ENCODE data around the gene ATP5F1D.
A peak's percentile ranks its signal among the peaks of the same experiment; 100 is the strongest.

The ATP5F1D gene

DNA sequence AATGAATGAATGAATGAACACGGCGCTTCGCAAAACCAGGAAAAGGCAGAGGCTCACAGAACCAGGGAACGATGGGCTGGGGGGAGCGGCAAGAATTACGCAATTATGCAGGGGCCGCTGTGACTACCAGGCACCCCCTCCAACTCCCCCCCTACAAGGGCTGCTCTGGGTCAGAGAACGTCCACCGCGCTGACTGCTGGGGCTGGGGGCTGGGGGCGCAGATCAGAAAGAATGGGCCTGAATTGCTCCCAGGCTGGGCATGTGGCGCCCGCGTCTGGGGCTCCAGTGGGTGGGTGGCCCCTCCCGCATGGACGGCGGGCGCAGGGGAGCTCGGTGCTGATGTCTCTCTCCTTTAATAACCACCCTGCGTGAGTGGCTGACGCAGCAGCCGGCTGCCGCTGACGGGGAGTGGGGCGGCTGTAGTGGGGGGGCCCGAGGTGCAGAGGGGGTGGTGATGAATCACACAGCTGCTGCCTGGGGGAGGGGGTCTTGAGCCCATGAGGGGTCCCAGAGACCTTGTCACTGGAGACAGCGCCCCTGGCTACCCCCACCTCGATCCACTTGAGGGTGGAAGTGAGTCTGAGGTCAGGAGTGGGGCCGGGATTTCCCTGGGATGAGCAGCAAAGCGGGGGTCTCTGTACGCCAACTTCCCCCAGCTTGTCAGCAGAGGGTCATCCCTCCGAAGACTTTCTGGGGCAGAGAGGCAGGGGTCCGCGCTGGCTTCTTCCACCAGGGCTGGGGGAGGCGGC, 26.1 kb downstream of the ATP5F1D start:
- no peak for DNase-seq (ENCODE audit: low spot score in 2 of 2)
- H3K9me3 ChIP-seq: no peaks in the 10 kb centered on the region
- peak overlapping the region; percentile 45 for H3K4me3 ChIP-seq
- peaks cover 33% of the 10 kb centered on the region for H3K4me1 ChIP-seq
- no peaks in the 10 kb centered on the region for H3K27me3 ChIP-seq (ENCODE audit: low read depth)
- in situ Hi-C loops (cut with MboI; ENCODE audit: low sequenced_read_pairs): no loop called here
- peaks cover 41% of the 10 kb centered on the region for H3K36me3 ChIP-seq (replicated peaks)

DNA sequence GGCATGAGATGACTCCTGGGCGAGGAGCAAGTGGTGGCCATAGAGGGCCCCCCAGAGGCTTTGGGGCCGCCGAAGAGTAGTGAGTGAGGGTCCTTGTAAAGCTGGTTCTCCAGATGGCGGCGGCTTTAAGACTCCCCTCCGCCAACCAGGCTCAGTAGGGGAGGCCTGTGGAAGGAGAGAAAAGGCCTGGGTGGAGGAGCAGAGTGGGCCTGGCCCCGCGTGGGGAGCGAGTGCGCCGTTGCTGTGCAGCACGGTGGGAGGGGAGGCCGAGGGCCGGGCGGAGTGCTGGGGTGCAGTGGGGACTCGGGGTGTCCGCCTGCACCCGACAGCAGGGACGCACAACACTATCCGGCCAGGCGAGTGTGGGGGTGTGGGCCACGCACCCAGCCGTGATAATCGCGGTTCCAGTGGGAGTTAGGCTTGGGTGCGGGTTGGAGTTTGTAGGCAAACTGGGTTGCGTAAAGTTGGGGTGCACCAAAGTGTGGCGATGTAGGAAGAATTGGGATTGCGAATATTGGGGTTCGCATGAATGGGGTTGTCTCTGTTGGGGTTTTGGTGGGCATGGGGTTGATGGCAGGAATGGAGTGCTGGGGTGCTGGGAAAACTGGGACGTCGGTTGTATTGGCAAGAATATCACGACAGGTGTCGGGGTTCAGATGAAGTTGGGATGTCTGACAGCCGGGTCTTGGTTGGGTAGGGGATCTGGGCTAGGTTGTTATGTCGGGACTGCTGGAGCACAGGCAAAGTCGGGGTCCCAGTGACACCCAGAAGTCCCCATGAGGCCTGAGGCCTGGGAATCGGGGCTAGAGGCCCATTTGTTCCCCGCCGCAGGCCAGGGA, 26.9 kb downstream of the ATP5F1D start:
- H3K36me3 ChIP-seq (replicated peaks): peaks cover 49% of the 10 kb centered on the region
- in situ Hi-C loops (cut with MboI; ENCODE audit: low sequenced_read_pairs): no loop called here
- H3K4me1 ChIP-seq: peaks cover 31% of the 10 kb centered on the region
- DNase-seq (ENCODE audit: low spot score in 2 of 2): no peak
- H3K4me3 ChIP-seq: peak overlapping the region; percentile 64
- no peaks in the 10 kb centered on the region for H3K27me3 ChIP-seq (ENCODE audit: low read depth)
- no peaks in the 10 kb centered on the region for H3K9me3 ChIP-seq

DNA sequence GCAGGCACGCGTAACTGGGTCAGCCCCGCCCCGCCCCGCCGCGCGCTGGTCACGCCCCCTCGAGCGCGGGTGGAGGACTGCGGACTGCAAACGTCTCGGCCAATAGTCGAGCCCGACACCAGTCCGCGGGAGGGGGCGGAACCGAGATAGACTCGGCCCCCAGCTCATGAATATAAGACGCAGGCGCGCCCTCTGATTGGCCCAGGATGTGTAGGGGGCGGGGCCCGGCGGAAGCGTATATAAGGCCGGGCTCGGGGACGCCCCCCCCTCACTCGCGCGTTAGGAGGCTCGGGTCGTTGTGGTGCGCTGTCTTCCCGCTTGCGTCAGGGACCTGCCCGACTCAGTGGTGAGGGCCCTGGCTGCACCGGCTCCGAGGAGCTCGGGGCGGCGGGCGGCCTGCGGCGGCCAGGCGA, 27.5 kb downstream of the ATP5F1D start, which contains the start of gene CIRBP:
Gene CIRBP (plus strand): TSS at position 268 of the 413 bp plus-strand sequence. CDS start 1,602 bp downstream, outside the sequence.
- Histone ChIP-seq H3K9me3 (no peaks in the 10 kb centered on the region), H3K4me3 (peak within 1 kb of the TSS; percentile 64), H3K27me3 (ENCODE audit: low read depth) (no peaks in the 10 kb centered on the region), H3K36me3 (replicated peaks) (peaks cover 55% of the 10 kb centered on the region), H3K4me1 (peaks cover 35% of the 10 kb centered on the region)
- peak; percentile 98 to 99 for DNase-seq (ENCODE audit: low spot score in 2 of 2)
- in situ Hi-C loops (cut with MboI; ENCODE audit: low sequenced_read_pairs): no loop called here

DNA sequence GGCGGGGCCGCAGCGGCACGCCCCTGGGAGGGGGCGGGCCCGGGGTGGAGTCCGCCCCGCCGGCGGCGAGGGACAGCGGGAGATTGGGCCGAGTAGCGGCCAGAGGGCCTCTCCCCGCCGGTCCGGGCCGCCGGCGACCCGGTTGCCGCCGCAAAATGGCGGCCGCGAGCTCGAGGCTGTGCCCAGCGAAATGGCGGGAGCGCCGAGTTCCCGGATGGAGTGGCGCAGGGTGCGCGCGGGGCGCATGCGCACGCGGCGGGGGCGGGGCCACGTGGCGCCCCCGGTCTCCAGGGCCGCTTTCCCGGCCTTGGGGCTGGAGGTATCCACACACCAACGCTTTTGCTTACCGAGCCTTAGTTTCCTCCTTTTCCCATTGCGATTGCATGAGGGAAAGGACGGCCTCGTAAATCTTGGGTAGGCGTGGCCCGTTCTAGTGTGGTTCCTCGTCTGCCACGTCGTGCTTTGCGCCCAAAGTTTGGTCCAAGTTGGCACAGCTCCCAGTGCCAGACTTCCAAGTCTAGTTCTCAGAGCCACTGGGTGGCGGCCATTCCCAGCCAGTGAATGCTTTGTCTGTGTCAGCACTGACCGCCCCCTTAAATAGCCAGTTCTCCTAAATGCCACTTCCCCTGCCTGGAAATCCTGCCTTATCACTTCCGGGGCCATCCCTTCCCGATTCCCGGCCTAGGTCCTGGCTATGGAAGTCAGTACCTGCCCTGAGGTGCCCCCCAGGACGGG, 28.1 kb downstream of the ATP5F1D start:
- no peaks in the 10 kb centered on the region for H3K27me3 ChIP-seq (ENCODE audit: low read depth)
- in situ Hi-C loops (cut with MboI; ENCODE audit: low sequenced_read_pairs): no loop called here
- peaks cover 41% of the 10 kb centered on the region for H3K4me1 ChIP-seq
- peak overlapping the region; percentile 64 for H3K4me3 ChIP-seq
- H3K36me3 ChIP-seq (replicated peaks): peaks cover 59% of the 10 kb centered on the region
- no peaks in the 10 kb centered on the region for H3K9me3 ChIP-seq
- peak; percentile 67 to 90 for DNase-seq (ENCODE audit: low spot score in 2 of 2)

DNA sequence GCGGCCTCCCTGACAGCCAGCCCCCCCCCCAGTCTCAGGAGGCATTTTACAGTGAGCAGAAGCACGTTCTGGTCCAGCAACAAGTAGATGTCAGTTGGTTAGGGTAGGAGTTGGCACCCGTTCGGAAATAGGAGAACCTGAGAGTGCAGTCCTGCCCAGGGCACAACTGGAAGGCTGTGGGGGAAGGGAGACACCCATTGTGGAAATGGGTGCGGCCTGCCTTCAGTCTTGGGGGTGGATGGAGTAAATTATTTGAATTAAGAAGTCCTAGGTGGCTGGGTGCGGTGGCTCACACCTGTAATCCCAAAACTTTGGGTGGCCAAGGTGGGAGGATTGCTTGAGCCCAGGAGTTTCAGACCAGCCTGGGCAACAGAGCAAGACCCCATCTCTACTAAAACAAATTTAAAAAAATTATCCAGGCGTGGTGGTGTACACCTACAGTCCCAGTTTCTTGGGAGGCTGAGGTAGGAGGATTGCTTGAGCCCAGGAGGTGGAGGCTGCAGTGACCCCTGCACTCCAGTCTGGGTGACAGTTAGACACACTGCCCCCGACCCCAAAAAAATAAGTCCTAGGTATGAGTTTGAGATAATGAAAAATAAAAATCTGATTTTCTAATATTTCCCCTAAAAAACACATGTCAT, 28.8 kb downstream of the ATP5F1D start:
- in situ Hi-C loops (cut with MboI; ENCODE audit: low sequenced_read_pairs): no loop called here
- Histone ChIP-seq H3K4me1 (peaks cover 42% of the 10 kb centered on the region), H3K27me3 (ENCODE audit: low read depth) (no peaks in the 10 kb centered on the region), H3K4me3 (peak overlapping the region; percentile 64), H3K36me3 (replicated peaks) (peaks cover 58% of the 10 kb centered on the region), H3K9me3 (no peaks in the 10 kb centered on the region)
- no peak for DNase-seq (ENCODE audit: low spot score in 2 of 2)

DNA sequence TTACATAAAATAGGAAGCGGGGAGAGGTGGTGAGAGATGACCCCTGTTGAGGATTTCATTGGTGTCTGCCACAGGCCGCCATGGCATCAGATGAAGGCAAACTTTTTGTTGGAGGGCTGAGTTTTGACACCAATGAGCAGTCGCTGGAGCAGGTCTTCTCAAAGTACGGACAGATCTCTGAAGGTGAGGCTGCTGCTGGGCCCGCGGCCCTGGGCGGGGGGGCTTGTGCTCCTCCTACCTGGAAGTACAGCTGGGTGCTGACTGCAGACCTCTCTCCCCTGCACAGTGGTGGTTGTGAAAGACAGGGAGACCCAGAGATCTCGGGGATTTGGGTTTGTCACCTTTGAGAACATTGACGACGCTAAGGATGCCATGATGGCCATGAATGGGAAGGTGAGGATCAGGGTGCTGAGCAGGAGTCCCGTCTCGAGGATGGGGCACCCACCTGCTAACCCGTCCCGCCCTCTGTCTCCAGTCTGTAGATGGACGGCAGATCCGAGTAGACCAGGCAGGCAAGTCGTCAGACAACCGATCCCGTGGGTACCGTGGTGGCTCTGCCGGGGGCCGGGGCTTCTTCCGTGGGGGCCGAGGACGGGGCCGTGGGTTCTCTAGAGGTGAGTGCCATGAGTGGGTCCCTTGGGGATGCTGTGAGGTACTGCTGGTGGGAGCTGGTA, 29.4 kb downstream of the ATP5F1D start:
- peaks cover 37% of the 10 kb centered on the region for H3K4me1 ChIP-seq
- in situ Hi-C loops (cut with MboI; ENCODE audit: low sequenced_read_pairs): no loop called here
- H3K36me3 ChIP-seq (replicated peaks): peaks cover 58% of the 10 kb centered on the region
- H3K4me3 ChIP-seq: peak overlapping the region; percentile 64
- no peak for DNase-seq (ENCODE audit: low spot score in 2 of 2)
- no peaks in the 10 kb centered on the region for H3K9me3 ChIP-seq
- H3K27me3 ChIP-seq (ENCODE audit: low read depth): no peaks in the 10 kb centered on the region

DNA sequence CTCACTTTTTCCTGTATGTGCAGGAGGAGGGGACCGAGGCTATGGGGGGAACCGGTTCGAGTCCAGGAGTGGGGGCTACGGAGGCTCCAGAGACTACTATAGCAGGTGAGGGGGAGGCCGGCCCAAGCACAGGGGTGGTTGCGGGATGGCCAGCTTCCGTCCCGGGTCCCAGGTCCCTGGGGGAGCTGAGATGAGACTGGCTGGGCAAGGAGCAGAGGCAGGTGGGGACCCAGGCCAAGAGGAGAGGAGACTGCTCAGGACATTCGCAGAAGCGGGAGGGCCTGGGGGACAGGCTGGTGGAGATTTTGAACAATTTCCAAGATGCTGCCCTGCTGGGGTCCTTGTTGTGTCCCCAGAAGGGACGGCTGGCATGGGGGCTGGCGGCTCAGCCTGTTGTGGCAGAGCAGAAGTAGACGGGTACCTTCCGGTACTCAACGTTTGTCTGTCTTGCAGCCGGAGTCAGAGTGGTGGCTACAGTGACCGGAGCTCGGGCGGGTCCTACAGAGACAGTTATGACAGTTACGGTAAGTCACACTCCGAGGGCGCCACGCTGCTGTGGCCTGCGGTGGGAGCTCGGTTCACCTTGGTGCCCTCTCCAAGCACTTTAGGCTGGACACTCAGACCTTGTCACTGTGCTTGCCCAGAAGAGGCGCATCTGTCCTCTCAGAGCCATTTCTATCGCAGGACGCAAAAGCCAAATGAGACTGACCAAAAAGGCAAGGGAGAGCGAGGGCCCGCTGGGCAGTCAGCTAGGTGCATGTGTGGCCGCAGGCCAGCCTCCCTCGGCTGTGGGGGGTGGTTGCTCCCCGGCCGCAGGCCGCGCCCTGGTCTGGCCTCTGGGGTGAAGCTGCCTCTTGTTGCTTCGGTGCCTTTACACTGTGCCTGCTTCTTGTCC, 30.2 kb downstream of the ATP5F1D start:
- no peak overlapping the region for H3K4me3 ChIP-seq
- peaks cover 60% of the 10 kb centered on the region for H3K36me3 ChIP-seq (replicated peaks)
- H3K4me1 ChIP-seq: peaks cover 41% of the 10 kb centered on the region
- no peaks in the 10 kb centered on the region for H3K9me3 ChIP-seq
- in situ Hi-C loops (cut with MboI; ENCODE audit: low sequenced_read_pairs): no loop called here
- DNase-seq (ENCODE audit: low spot score in 2 of 2): no peak
- H3K27me3 ChIP-seq (ENCODE audit: low read depth): no peaks in the 10 kb centered on the region

DNA sequence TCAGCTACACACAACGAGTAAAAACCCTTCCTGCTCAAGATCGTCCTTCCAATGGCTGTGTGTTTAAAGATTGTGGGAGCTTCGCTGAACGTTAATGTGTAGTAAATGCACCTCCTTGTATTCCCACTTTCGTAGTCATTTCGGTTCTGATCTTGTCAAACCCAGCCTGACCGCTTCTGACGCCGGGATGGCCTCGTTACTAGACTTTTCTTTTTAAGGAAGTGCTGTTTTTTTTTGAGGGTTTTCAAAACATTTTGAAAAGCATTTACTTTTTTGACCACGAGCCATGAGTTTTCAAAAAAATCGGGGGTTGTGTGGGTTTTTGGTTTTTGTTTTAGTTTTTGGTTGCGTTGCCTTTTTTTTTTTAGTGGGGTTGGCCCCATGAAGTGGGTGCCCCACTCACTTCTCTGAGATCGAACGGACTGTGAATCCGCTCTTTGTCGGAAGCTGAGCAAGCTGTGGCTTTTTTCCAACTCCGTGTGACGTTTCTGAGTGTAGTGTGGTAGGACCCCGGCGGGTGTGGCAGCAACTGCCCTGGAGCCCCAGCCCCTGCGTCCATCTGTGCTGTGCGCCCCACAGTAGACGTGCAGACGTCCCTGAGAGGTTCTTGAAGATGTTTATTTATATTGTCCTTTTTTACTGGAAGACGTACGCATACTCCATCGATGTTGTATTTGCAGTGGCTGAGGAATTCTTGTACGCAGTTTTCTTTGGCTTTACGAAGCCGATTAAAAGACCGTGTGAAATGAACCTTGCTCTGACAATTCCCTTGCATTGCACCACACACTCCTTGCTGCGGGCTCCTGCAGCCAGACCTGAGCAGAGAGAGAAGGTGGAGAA, 31.1 kb downstream of the ATP5F1D start:
- no peak for DNase-seq (ENCODE audit: low spot score in 2 of 2)
- no peaks in the 10 kb centered on the region for H3K9me3 ChIP-seq
- H3K27me3 ChIP-seq (ENCODE audit: low read depth): no peaks in the 10 kb centered on the region
- in situ Hi-C loops (cut with MboI; ENCODE audit: low sequenced_read_pairs): no loop called here
- H3K4me1 ChIP-seq: peaks cover 41% of the 10 kb centered on the region
- H3K36me3 ChIP-seq (replicated peaks): peaks cover 69% of the 10 kb centered on the region
- H3K4me3 ChIP-seq: no peak overlapping the region

DNA sequence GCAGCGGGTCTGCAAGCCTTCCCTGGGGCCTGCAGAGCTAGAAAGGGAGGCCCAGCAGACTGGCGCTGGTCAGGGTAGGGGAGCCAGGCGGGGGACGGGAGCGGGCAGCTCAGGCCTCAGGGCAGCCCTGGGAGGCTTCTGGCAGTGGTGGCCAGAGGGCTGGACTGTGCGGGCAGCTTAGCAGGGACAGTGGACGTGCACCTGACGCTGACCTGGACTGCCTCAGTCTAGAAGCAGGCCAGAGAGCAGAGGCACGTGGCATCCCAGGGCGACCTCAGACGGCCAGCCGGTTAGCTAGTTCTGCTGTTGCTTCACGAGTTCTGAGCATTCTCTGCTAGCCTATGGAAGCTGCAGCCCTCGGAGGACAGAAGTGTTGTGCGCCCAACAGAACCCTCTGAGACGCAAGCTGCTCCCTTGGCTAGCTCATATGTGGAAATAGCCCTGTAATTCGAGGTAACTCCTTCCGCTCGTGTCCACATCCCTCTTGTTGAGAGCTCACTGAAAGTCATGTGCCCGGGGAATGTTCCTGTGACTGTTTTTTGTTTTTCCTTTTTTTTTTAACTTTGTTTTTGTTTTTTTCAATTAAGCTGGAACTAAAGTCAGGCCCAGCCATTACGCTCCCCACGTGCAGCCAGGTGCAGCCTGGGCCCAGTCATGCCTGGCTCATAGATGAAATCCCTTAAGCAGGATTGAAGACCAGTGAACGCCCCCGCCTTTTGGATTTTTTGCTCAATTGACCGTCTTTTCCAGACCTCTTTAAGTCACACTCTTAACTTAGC, 31.9 kb downstream of the ATP5F1D start:
- no peak for DNase-seq (ENCODE audit: low spot score in 2 of 2)
- H3K9me3 ChIP-seq: no peaks in the 10 kb centered on the region
- H3K4me3 ChIP-seq: no peak overlapping the region
- in situ Hi-C loops (cut with MboI; ENCODE audit: low sequenced_read_pairs): no loop called here
- no peaks in the 10 kb centered on the region for H3K27me3 ChIP-seq (ENCODE audit: low read depth)
- H3K4me1 ChIP-seq: peaks cover 40% of the 10 kb centered on the region
- peaks cover 71% of the 10 kb centered on the region for H3K36me3 ChIP-seq (replicated peaks)

DNA sequence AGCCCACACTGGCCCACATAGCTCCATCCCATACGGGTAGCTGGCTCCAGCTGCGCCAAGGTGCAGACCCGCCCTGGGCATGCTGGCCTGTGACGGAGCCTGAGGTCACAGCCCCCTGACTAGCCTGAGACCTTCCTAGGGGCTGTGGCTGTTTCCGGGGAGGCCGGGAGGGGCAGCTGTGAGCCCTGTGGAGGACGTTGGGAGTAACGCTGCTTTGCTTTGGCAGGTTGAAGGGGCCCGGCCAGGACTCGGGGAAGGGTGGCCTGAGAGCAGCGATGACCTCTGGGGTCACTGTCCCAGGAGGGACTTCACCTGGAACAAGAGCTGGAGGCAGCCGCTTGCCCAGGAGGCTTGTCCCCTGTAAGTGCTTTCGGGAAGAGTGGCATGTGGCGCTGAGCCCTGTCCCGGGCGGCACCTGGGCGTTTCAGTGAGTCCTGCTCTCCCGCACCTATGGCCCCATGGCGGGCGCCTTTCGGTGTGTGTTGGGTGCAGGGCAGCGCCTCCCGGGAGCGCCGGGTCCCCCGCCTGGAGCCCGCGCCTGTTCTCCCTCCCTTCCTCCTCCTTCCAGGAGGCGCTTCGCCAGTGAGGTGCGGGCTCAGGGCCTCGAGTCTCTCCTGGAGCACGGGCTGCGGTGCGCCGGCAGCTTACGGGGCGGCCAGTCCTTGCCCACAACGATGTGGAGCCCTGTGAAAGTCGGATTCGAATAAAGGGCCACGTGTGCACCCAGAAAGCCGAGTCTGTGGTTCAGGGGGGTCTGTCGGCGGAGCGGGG, 32.7 kb downstream of the ATP5F1D start:
- Histone ChIP-seq H3K9me3 (no peaks in the 10 kb centered on the region), H3K4me3 (peak overlapping the region; percentile 53), H3K36me3 (replicated peaks) (peaks cover 78% of the 10 kb centered on the region), H3K4me1 (peaks cover 36% of the 10 kb centered on the region), H3K27me3 (ENCODE audit: low read depth) (no peaks in the 10 kb centered on the region)
- in situ Hi-C loops (cut with MboI; ENCODE audit: low sequenced_read_pairs): no loop called here
- no peak for DNase-seq (ENCODE audit: low spot score in 2 of 2)
